ENCODE data around the gene FNDC11.

Gene FNDC11

DNA sequence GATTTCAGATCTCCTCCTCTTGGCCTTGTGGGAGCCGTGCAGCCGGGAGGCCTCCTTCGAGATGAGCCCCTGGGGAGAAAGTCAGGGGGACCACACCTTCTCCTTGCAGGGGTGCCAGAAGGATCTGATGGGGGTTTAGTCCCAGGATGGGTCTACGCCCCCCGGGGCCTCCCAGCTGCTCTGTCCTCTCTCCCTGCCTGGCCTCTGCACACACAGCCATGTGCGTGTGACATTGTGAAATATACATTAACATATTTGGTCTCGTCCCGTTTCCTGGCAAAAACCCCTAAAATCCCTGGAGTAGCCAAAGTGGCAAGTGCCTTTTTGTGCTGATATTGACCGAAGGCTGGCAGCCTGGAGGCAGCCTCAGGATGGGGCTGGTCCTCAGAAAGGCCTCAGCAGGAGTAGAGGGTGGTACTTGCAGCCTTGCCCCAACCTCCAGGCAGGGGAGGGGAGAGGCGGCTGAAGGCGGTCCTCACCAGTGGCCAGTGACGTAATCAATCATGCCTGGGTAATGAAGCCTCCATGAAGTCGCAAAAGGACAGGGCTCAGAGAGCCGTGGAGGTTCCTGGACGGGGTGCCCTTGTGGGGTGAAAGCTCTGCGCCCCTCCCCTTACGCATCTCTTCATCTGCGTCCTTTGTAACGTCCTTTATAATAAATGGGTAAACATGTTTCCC, 25.2 kb downstream of the FNDC11 start:
- no peak for DNase-seq (ENCODE audit: low spot score)

DNA sequence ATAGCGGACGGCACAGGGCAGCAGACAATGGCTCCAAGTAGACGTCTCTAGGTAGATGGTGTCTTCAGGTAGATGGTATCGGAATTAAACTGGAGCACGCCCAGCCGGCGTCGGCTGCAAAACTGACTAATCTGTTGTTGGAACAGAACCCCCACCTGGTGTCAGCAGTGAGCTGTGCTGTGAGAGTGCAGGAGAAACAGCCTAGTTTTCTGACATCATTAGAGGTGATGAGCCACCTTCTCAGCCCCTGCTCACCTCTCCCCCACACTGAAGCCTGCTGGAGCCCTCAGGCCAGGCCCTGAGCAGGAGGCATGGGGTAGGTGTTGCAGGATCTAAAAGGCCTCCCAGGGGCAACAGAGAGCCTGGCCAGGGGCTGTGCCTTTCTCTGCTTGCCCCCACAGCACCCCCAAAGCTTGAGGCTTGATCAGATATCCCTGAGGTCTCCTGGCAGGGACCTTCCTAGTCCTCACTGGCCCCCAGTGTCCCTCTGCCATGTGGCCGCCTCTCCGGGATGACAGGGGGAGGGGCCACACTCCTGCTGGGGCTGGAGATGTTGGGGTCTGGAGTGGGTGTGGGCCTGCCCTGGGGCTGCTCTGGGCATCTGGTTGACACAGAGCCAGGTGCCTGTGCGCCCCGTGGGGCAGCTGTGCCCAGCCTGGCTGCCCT, 27.0 kb downstream of the FNDC11 start:
- DNase-seq (ENCODE audit: low spot score): no peak

DNA sequence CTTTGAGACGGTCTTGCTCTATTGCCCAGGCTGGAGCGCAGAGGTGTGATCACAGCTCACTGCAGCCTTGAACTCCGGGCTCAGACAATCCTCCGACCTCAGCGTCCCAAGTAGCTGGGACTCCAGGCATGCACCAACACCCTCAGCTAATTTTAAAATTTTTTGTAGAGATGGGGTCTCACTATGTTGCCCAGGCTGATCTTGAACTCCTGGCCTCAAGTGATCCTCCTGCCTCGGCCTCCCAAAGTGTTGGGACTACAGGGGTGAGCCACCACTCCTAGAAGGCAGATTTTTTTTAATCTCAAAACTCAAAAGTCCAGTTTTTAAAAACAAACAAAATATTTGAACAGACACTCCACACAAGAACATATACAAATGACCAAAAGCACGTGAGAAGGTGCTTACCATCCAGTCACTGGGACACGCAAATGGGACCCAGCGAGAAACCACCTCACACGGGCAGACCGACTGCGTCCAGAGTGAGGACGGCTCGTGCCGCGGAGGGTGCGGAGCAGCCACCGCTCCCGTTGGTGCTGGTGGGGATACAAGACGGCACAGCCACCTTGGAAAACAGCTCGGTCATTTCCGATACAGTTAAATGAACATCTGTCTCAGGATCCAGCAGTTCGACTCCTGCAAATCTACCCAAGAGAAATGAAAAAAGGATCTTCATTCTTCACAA, 28.6 kb downstream of the FNDC11 start:
- DNase-seq (ENCODE audit: low spot score): no peak

DNA sequence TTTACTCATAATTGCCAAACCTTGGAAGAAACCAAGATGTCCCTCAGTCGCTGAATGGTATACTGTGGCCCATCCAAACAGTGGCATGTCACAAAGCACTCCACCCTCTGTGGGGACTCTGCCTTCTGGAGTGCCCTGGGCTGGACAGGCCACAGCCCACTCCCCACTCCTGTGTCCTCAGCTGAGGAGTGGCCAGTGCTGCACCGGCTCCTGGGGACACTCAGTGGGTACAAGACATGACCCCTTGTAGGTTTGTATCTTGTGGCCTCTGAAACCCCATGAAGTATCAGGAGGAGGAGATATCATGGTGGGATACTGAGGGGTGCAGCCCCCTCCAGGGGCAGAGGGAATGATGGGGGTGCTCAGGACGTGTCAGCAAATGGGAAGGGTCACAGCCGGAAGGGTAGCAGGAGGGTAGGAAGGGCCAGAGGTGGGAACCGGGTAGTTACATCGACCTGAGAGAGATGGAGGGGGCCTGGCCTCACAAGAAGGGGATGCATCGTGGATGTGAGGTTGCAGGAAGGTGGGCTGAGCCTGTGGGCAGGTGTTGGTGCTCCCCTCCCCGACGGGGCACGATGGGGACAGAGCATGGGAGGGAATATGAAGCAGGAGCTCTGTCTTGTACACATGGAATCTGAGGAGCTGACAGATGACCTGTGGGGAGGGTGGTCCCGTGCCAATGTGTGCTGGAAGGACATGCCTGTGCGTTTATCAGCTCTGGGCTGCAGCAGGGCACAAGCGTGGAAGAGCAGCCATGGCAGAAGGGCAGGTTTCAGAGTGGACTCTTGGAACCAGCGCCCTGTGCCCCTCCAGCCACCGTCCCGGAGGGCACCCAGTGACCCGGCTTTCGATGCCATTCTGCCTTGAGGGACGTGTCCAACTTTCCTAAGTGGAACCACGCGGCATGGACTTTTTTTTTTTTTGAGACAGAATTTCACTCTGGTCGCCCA, 31.9 kb downstream of the FNDC11 start:
- no peak for DNase-seq (ENCODE audit: low spot score)

DNA sequence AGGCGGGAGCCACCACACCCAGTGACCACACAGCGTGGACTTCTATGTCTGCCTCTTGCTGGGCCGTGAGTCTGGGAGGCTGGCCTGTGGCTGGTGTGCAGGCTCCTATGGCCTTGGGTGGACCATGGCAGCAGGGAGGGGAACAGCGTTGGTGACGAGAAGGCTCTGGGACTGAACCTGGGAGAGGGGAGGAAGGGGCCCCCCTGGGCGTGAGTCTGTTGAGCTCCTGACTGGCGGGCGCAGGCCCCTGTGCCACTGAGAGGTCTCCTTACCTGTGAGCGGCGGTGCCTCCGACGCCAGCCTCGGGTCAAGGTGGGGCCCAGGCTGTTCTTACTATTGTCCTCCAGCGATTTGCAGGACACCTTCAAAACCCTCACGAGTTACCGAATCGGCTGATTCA, 32.8 kb downstream of the FNDC11 start:
- DNase-seq (ENCODE audit: low spot score): no peak

DNA sequence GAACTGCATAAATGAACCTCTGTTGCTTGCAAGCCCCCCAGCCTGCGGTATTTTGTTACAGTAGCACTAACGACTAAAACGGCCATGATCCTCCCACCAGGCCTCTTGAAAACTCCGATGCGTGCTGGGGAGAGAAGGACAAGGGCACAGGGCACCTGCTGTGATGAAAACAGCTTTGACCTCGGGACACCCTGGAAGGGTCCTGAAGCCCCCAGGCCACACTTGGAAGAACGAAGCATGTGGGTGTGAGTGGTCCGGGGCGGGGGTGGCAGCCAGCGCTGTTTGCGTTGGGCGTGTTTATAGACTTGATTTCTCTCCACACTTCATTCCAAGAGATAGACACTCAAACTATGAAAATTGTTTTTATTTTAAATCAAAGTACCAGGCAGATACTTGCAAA, 33.3 kb downstream of the FNDC11 start:
- no peak for DNase-seq (ENCODE audit: low spot score)

DNA sequence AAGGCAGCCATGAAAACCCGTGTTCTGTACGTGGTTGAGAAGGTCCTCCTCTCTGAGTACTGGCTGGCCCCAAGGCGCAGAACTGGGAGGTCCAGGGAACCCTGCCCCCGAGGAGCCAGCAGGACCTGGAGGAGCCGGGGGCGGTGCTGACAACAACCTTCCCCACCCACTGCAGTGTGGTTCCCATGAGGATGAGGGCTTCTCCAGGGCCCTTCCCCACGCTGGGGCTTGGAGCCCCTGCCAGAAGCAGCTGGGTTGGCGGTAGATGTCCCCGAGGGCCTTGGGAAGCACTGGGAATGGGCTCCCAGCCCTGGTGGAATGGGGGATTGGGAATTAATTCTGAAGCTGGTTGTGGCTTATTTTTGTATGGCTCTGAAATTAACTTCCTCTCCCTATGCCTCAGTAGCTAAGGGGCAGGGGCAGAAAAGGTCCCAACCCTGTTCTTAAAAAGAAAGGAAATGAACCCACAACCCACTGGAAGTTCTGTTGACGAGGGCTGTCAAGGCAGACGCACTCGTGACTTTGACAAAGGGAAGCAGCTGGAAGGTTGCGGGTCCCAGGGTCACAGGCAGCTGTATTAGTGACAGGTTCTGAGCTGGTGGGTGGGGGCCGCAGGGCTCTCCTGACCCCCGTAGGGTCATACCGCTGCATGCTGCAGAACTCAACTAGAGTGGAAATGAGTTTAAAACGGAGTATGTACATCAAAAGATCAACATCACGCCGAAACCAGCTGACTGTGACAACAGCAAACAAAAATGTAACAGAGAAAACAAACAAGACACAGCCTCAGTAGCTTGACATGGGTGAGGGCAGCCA, 34.0 kb downstream of the FNDC11 start:
- no peak for DNase-seq (ENCODE audit: low spot score)

DNA sequence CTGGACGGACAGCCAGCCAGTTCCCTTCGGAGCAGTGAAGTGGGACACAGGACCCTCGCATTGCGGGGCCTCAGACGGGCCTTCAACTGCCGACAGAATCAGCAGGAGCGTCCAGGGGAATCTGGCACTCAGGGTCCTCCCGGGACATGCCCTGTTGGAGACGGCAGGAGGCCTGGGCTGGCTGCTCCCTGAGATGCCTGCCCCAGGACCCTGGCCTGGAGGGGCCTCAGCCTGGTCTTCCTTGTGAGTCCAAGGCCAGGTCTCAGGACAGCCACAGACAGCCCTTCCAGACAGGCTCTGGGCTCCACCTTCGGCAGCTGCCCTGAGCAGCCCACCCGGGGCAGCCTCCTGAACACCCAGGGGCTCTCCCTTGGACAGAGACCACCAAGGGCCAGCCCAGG, 34.7 kb downstream of the FNDC11 start:
- no peak for DNase-seq (ENCODE audit: low spot score)

DNA sequence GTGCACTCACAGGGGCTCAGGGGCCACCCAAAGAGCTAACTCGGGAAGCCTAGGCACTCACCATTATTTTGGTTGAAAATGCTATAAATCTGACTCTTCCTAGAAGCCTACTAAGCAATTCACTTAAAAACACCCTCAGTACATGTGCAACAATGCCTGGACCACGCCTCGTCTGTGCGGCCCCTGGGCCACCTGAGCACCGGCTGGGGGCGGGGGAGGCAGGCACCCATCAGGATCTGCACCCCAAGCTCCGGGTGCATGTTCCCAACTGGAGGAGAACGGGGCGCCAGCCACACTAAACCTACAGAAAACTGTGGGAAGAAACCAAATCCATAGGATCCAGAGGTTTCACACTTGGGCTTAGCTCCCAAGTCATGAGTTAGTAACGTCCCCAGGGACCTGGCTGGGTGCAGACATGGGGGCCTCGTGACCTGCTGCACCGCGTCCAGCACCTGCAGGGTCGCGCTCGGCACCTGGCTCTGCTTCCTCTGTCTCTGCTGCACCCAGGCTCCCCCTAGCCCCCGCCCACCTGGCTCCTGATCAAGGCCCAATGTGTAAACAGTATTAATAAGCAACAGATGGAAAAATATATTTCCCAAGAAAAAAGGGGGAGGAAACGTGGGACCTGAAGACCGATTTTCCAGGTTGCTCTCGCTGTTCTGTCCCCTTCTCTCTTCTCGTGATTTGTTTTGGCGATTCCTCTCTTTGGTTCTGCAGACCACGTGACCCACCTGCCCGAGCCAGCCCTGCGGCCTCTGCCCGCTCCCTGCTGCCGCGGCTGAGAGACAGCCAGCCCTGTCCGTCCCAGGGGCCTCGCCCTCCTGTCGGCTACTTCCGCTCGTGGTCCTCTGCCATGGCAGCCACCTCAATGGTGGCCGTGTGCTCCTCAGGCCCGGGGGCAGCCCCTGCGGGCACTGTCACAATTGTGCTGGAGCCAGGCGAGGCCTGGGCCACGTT, 35.6 kb downstream of the FNDC11 start:
- DNase-seq (ENCODE audit: low spot score): no peak

DNA sequence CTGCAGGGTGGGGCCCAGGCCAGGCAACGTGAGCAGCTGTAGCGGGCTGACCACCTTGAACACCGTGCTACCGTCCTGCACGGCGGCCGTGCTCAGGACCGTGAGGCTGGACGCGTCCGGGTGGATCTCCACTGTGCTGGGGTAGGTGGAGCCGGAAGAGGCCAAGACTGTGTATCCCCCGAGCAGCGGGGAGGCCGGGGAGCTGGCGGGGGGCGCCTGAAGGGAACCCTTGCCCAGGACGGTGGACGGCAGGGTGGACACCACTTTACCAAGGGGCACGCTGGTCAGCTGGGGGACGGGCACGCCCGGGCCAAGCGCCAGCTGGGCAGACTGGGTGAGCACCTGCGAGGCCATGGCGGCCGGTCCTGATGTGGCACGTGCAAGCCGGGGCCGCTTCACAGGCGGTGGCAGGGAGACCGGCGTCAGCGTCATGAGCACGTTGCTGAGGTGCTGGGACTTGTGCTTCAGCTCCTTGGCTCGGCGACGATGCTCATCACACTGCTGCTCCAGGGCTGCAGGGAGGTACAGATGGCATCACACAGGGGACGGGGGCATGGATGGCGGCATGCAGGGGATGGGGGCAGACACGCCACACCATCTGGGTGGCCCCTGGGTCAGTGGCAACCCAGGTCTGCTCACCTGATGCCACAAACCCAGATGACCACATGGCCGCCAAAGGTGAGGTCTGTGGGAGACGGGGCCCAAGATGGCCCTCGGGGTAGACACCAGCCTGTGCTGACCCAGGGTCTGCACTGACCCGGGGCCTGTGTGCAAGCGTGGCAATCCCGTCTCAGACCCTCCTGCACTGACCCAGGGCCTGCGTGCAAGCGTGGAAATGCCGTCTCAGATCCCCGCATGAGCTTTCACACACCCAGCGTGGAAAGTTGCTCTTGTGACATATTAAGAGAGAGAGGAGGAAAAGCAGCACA, 36.5 kb downstream of the FNDC11 start:
- no peak for DNase-seq (ENCODE audit: low spot score)

DNA sequence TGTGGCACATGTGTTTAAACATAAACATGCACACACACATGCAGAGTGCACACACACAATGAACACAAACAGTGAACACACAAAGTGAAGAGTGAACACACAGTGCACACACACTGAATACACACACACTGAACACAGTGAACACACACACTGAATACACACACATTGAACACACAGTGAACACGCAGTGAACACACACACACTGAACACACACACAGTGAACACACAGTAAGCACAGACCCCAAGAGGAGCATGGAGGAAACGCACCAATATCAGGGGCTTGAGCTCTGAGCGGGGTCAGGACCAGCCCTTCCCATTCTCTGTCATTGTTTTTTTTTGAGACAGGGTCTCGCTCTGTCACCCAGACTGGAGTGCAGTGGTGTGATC, 37.2 kb downstream of the FNDC11 start:
- no peak for DNase-seq (ENCODE audit: low spot score)

DNA sequence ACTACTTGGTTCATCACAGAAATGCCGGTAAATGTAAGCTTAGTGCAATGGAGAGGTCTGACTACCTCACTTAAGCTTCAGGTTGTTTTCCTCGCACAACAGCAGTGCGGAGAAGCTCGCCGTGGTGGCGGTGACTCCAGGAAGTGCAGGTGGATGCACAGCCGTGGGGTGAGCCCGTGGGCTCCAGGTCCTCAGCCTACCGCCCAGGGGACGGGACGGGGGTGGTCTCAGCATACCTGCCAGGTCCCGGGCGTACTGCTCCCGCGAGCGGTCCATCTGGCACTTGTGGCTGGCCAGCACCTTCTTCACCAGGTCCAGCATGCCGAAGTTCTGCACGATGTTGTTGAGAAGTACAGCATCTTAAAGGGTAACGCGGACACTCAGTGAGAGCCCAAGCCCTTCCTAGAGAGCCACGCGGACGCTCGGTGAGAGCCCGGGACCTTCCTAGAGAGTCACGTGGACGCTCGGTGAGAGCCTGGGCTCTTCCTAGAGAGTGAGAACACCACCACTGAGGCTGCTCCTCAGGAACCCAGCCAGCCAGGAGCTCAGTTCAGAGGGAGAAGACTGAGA, 37.9 kb downstream of the FNDC11 start:
- DNase-seq (ENCODE audit: low spot score): no peak

DNA sequence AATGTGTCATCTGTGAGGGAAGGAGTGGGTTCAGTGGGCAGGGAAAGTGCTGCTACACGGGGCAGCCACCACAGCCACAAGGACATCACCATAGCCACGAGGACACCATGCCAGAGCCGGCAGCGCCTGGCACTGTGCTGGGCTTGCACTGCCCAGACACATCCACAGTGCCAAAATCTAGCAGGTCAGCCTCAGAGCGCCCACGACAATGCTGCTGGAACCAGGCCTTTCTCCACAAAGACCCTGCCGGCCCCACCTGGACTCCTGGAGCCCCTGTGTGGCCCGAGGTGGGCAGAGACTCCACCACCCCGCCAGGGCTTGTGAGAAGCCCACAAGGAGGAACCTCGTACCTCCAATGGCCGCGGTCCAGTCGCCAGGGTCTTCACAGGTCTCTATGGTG, 38.7 kb downstream of the FNDC11 start:
- DNase-seq (ENCODE audit: low spot score): no peak

DNA sequence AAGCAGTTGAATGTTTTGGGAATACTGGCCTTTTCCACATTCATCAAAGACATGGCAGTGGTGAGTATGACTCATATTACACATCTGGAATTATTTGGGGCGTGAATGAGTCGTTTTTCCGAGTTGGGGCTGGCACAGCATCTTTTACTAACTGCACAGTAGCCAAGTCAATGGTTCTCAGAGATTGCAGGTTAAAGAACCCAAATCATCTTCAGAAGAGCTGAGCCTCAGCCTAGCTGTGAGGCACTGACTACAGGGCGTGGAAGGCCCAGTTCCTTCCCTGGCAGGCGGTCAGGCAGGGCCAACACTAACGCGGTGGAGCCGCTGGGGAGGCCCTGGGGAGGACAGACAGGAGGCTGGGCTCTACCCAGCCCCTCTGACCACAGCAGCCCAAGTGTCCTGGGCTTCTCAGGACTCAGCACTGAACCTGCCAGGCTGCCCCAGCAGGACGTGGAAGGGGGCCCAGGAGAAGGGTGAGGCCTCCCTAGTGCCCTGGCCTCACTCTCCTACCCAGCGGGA, 40.1 kb downstream of the FNDC11 start:
- DNase-seq (ENCODE audit: low spot score): peak; percentile 60

DNA sequence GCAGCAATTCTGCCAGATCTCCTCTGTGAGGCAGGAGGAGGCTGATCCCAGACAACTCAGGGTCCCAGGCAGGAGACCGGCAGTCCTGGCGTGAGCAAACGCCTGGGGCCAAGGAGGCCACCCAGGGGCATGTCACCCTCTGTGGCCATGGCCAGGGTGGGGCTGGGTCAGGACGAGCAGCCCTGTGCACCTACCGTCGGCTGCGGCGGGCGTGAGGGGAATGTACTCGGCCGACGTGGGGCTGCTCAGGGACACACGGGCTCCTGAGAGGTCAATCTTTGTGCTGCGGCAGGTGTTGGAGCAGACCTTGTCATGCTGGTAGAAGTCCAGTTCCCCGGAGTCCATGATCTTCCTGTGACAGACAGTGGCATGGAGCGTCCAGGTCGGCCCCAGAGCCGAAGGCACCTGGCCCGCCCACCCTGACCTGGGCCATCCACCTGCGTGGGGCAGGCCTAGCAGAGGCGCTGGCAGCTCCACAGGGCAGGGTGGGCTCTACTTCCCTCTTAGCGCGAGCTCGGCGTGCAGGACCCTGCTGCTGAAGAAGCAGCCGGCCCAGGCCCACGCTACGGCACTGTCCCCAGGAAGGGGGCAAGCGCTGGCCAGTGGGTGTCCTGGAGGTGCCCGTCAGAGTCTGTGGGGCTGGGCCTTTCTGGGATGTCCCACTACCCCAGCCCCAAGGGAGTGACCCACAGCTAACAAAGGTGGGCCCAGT, 41.6 kb downstream of the FNDC11 start:
- no peak for DNase-seq (ENCODE audit: low spot score)

DNA sequence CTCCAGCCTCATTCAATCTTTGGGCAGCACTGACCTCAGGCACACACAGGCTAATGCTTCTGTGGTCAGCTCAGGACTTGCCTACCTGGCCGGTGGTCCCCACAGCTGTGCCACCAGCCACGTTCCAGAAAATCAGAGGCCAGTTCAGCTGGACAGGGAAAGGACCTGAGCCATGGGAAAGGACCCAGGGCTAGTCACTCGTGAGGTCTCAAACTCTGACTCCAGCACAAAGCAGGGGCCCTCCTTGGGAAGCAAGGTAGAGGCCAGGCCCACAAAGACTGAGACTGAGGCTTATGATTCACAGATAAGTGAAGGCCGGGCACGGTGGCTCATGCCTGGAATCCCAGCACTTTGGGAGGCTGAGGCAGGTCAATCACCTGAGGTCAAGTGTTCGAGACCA, 42.5 kb downstream of the FNDC11 start:
- no peak for DNase-seq (ENCODE audit: low spot score)

DNA sequence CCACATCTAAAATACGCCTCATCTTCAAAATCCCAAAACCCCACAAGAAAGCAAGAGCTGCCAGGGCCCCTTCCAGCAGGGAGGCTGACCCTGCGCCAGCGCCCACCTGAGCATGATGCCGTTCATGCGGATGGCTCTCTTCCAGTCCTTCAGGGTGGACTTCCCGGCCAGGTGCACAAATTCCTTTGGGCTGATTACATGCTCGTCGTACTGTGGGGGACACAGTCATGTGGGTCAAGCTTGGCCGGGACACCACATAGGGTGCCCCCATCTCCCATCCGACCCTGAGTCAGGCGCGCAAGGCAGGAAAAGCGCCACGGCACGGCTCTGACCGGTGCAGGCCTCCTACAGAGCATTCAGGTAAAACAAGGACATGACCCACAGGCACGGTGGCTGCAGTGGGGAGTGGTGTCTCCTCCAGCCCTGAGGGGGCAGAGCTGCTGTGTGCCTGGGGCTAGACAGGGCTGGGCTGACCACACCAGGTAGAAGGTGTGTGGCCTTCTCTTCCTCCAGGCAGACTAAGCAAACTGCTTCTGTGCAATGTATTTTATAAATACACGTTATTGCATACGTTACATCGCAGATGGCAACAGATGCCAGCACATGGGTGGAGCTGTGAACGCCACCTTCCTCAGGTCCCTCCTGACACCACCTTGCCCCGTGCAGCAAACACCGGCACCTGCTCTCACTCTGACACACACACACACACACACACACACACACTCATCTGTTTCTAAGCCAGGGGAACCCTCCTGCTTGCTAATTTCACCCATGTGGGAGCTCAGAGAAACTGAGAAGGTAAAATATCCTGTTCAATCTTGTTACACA, 43.9 kb downstream of the FNDC11 start:
- DNase-seq (ENCODE audit: low spot score): no peak

Measured in COLO829 (cell line).